Gastrocnemius medialis (tissue), 4 donors: ENCODE measurements around the gene EN1.

Source experiments
- POLR2A ChIP-seq, 2 donors: fragments of 450-650 bp; IDR thresholded peaks; one replicate each; pipeline ENCODE4 v1.6.1; 2017; ENCODE audit warnings: antibody characterized with exemption in 2 of 2, mild to moderate bottlenecking in 2 of 2, moderate library complexity in 2 of 2
- TF ChIP-seq, protein P1 (sequence below), 5 experiments: fragments of 450-650 bp in 3 of 5; fragments of 200-600 bp in 2 of 5; sonication (generic) in 2 of 5; IDR thresholded peaks in 4 of 5; conservative IDR thresholded peaks in 1 of 5; 1 replicate in 4 of 5; 2 replicates in 1 of 5; pipeline ENCODE4 v1.5.1; 2016 to 2019; ENCODE audit warnings: antibody characterized with exemption in 5 of 5, mild to moderate bottlenecking in 3 of 5, moderate library complexity in 3 of 5

DNA sequence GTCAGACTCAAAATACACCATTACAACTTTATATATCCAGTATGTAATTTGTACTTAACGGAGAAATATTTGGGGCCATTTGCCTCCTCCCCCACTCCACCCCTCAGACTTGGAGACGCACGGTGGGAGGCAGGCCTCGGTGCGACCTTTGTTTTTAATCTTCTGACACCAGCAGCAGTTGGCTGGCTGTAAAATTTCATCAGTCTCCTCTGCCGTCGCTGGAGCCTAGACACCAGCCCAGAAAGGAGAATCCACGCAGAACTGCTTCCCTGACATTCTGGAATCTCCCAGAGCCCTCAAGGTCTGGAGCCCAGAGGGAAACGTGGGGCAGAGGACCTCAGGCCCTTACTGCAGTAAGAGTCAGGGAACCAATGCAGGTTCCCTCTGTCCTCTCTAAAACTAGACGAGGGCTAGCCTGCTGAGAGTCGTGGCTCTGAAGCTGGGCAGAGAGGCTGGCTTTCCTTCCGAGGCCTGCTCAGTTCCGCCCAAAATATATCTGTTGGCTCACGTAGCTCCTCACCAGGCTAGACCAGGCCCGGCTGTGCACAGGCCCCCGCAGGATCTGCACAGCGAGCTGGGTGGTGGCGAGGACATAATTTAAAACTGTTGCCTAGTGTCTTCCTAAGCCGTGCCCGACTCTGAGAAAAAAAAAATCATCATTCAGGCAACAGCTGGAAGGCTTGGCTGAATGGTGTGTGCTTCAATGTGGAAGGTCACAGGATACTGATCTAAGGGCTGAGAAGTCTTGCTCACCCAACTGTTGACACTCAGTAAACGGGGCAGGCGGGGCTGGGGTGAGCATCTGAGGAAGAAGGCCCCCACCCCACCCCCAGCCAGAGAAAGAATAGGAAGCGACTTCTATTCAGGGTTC is 40.4 kb downstream of the EN1 start:
- TF ChIP-seq, protein P1, sequence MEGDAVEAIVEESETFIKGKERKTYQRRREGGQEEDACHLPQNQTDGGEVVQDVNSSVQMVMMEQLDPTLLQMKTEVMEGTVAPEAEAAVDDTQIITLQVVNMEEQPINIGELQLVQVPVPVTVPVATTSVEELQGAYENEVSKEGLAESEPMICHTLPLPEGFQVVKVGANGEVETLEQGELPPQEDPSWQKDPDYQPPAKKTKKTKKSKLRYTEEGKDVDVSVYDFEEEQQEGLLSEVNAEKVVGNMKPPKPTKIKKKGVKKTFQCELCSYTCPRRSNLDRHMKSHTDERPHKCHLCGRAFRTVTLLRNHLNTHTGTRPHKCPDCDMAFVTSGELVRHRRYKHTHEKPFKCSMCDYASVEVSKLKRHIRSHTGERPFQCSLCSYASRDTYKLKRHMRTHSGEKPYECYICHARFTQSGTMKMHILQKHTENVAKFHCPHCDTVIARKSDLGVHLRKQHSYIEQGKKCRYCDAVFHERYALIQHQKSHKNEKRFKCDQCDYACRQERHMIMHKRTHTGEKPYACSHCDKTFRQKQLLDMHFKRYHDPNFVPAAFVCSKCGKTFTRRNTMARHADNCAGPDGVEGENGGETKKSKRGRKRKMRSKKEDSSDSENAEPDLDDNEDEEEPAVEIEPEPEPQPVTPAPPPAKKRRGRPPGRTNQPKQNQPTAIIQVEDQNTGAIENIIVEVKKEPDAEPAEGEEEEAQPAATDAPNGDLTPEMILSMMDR (IDR thresholded peaks at IDR 0.05 in 4 of 5, conservative IDR thresholded peaks at IDR 0.05 in 1 of 5), result no peak
- TF ChIP-seq POLR2A (IDR thresholded peaks at IDR 0.05), result no peak
